Neuronal stem cell (in vitro differentiated cells): Measurements from ENCODE around the gene CCDC157.
A peak's percentile ranks its signal among the peaks of the same experiment; 100 is the strongest.

Source experiments
- DNase-seq: peaks from one replicate; pipeline ENCODE4 v3.0.0-alpha.2; 2013; ENCODE audit warnings: low spot score
- H2AFZ ChIP-seq: one replicate; pipeline ENCODE4 v1.6.1; 2013; ENCODE audit warnings: mild to moderate bottlenecking, low read length, inconsistent platforms
- H2AK5ac ChIP-seq: 2 replicates; pipeline ENCODE4 v1.6.1; 2013; ENCODE audit warnings: low read depth, mild to moderate bottlenecking, inconsistent platforms, low read length, moderate library complexity, mixed read lengths
- H2BK120ac ChIP-seq: 2 replicates; pipeline ENCODE4 v1.6.1; 2013; ENCODE audit warnings: low read depth, mild to moderate bottlenecking, inconsistent platforms, low read length, moderate library complexity, mixed read lengths
- H2BK12ac ChIP-seq: one replicate; pipeline ENCODE4 v1.6.1; 2013; ENCODE audit warnings: low read length, inconsistent platforms
- H2BK15ac ChIP-seq: 2 replicates; pipeline ENCODE4 v1.6.1; 2013; ENCODE audit warnings: mild to moderate bottlenecking, low read length, inconsistent platforms, mixed read lengths
- H2BK5ac ChIP-seq: one replicate; pipeline ENCODE4 v1.6.1; 2013; ENCODE audit warnings: inconsistent platforms, mild to moderate bottlenecking, low read length, moderate library complexity
- H3K14ac ChIP-seq: one replicate; pipeline ENCODE4 v1.6.1; 2013; ENCODE audit warnings: low read length, inconsistent platforms
- H3K18ac ChIP-seq: 2 replicates; pipeline ENCODE4 v1.6.1; 2013; ENCODE audit warnings: low read length, inconsistent platforms
- H3K23ac ChIP-seq: 2 replicates; pipeline ENCODE4 v1.6.1; 2013; ENCODE audit warnings: low read depth, mild to moderate bottlenecking, mixed read lengths, low read length, inconsistent platforms; ENCODE audit not compliant: poor library complexity
- H3K27ac ChIP-seq: replicated peaks from 3 replicates; pipeline ENCODE4 v1.5.1; 2013; ENCODE audit warnings: low read length, inconsistent platforms
- H3K27me3 ChIP-seq, 3 experiments: 2 replicates each; pipeline ENCODE4 v1.6.1; 2013; ENCODE audit warnings: low read length in 3 of 3, mild to moderate bottlenecking in 2 of 3, inconsistent platforms in 1 of 3, low read depth in 1 of 3, mixed read lengths in 1 of 3, moderate library complexity in 1 of 3; ENCODE audit not compliant: control insufficient read depth in 3 of 3, insufficient read depth in 3 of 3
- H3K36me3 ChIP-seq, 2 donors: replicated peaks in 1 of 2; 2 replicates each; pipeline ENCODE4 v1.6.1; 2013; ENCODE audit warnings: low read length in 2 of 2; ENCODE audit not compliant: control insufficient read depth in 2 of 2, insufficient read depth in 2 of 2
- H3K4ac ChIP-seq: 2 replicates; pipeline ENCODE4 v1.6.1; 2013; ENCODE audit warnings: inconsistent platforms, mild to moderate bottlenecking, low read length, moderate library complexity
- H3K4me1 ChIP-seq, 2 donors: 1 replicate in 1 of 2; 2 replicates in 1 of 2; pipeline ENCODE4 v1.6.1; 2013; ENCODE audit warnings: low read length in 2 of 2, low read depth in 1 of 2; ENCODE audit not compliant: control insufficient read depth in 2 of 2, insufficient read depth in 1 of 2
- H3K4me2 ChIP-seq: one replicate; pipeline ENCODE4 v1.6.1; 2013; ENCODE audit warnings: mild to moderate bottlenecking, low read length, inconsistent platforms; ENCODE audit not compliant: insufficient read depth, poor library complexity, severe bottlenecking
- H3K4me3 ChIP-seq, 2 donors: 2 replicates each; pipeline ENCODE4 v1.5.1; 2013; ENCODE audit warnings: low read length in 2 of 2, mild to moderate bottlenecking in 2 of 2, inconsistent platforms in 1 of 2, moderate library complexity in 1 of 2
- H3K79me1 ChIP-seq: one replicate; pipeline ENCODE4 v1.6.1; 2013; ENCODE audit warnings: low read depth, mild to moderate bottlenecking, inconsistent platforms, low read length, moderate library complexity
- H3K9ac ChIP-seq: one replicate; pipeline ENCODE4 v1.6.1; 2013; ENCODE audit warnings: mild to moderate bottlenecking, low read depth, low read length, inconsistent platforms; ENCODE audit not compliant: poor library complexity
- H3K9me3 ChIP-seq, 2 donors: replicated peaks in 1 of 2; 2 replicates each; pipeline versions ENCODE3 to v1.6.1; 2013; ENCODE audit warnings: low read length in 2 of 2, mild to moderate bottlenecking in 2 of 2, inconsistent platforms in 1 of 2, low read depth in 1 of 2, mixed read lengths in 1 of 2, moderate library complexity in 1 of 2; ENCODE audit not compliant: control insufficient read depth in 2 of 2, insufficient read depth in 1 of 2
- H4K8ac ChIP-seq: one replicate; pipeline ENCODE4 v1.6.1; 2013; ENCODE audit warnings: low read depth, mild to moderate bottlenecking, inconsistent platforms, low read length, moderate library complexity
- H4K91ac ChIP-seq: one replicate; pipeline ENCODE4 v1.6.1; 2013; ENCODE audit warnings: low read length, low read depth, mild to moderate bottlenecking, inconsistent platforms; ENCODE audit not compliant: poor library complexity
- WGBS, 2 donors: extraction: QIAGEN DNeasy Blood & Tissue Kit; methylation state at CpG; one replicate each; pipeline ENCODE4 v1.1.7; 2013; ENCODE audit warnings: missing lambda C conversion rate in 2 of 2, mixed read lengths in 1 of 2; ENCODE audit not compliant: insufficient read length in 2 of 2, insufficient replicate concordance in 1 of 2; ENCODE audit errors: extremely low coverage in 2 of 2; 5-methylcytosine and 5-hydroxymethylcytosine counted together

CCDC157 gene

GRCh38 chr22:30326706-30327362, 30.0 kb upstream of the CCDC157 start, which contains the start of gene TBC1D10A:
Gene TBC1D10A (minus strand): TSS chr22:30326941. CDS start chr22:30326881, 60 bp downstream.
- H3K4ac ChIP-seq, result no peak within 1 kb of the TSS

GRCh38 chr22:30327864-30328345, 28.9 kb upstream of the CCDC157 start:
- no peaks in the 10 kb centered on the region for H3K79me1 ChIP-seq
- no peak overlapping the region for H4K91ac ChIP-seq
- H3K27me3 ChIP-seq, result no peaks in the 10 kb centered on the region
- no peak overlapping the region for H2BK120ac ChIP-seq
- H2AFZ ChIP-seq, result no peak overlapping the region
- H3K9me3 ChIP-seq, result no peaks in the 10 kb centered on the region
- no peak overlapping the region for H3K27ac ChIP-seq
- WGBS, 2 donors, result no CpG with 5 or more reads among the region's 5 CpGs
- peaks cover 9 to 14% of the 10 kb centered on the region in 2 donors for H3K4me1 ChIP-seq
- no peak overlapping the region for H3K4me3 ChIP-seq
- H3K4me2 ChIP-seq, result no peak overlapping the region
- no peak overlapping the region for H2BK5ac ChIP-seq
- no peak overlapping the region for H2BK15ac ChIP-seq
- H2AK5ac ChIP-seq, result no peak overlapping the region
- H3K9ac ChIP-seq, result no peak overlapping the region
- no peak overlapping the region for H3K23ac ChIP-seq
- H3K14ac ChIP-seq, result no peak overlapping the region
- no peak overlapping the region for H4K8ac ChIP-seq
- H3K4ac ChIP-seq, result no peak overlapping the region
- peaks cover 4 to 32% of the 10 kb centered on the region in 2 donors for H3K36me3 ChIP-seq
- DNase-seq, result no peak
- H3K18ac ChIP-seq, result no peak overlapping the region
- H2BK12ac ChIP-seq, result no peak overlapping the region

More at GRCh38 chr22:30326706-30327362, 30.0 kb upstream of the CCDC157 start, which contains the start of gene TBC1D10A:
- Histone ChIP-seq H3K23ac (peak within 1 kb of the TSS; percentile 70), H3K18ac (peak within 1 kb of the TSS; percentile 91), H3K27ac (no peak within 1 kb of the TSS), H3K79me1 (no peaks in the 10 kb centered on the region), H4K8ac (no peak within 1 kb of the TSS), H3K27me3 (no peaks in the 10 kb centered on the region), H3K4me1 (peaks cover 9 to 14% of the 10 kb centered on the region in 2 donors), H3K14ac (no peak within 1 kb of the TSS), H2BK120ac (no peak within 1 kb of the TSS), H2AFZ (peak within 1 kb of the TSS; percentile 100), H2AK5ac (no peak within 1 kb of the TSS), H3K9ac (peak within 1 kb of the TSS; percentile 89), H4K91ac (no peak within 1 kb of the TSS), H3K36me3 (peaks cover 4 to 22% of the 10 kb centered on the region in 2 donors), H2BK12ac (no peak within 1 kb of the TSS), H3K9me3 (no peaks in the 10 kb centered on the region), H3K4me3 (peak within 1 kb of the TSS; percentile 91 to 97), H3K4me2 (peak within 1 kb of the TSS; percentile 77), H2BK5ac (peak within 1 kb of the TSS; percentile 72), H2BK15ac (no peak within 1 kb of the TSS)
- DNase-seq, result peak; percentile 89
- no CpG with 5 or more reads among the region's 69 CpGs for WGBS, 2 donors

- no peak overlapping the region for H3K4me3 ChIP-seq
- no peak overlapping the region for H3K14ac ChIP-seq
- no peak overlapping the region for H2BK5ac ChIP-seq
- H3K9me3 ChIP-seq, result no peaks in the 10 kb centered on the region
- no peak overlapping the region for H3K18ac ChIP-seq
- H4K91ac ChIP-seq, result no peak overlapping the region
- H2BK120ac ChIP-seq, result no peak overlapping the region
- peaks cover 9 to 14% of the 10 kb centered on the region in 2 donors for H3K4me1 ChIP-seq
- no peak overlapping the region for H3K23ac ChIP-seq
- no peak overlapping the region for H3K4me2 ChIP-seq
- H3K27me3 ChIP-seq, result no peaks in the 10 kb centered on the region
- H2AK5ac ChIP-seq, result no peak overlapping the region
- H2BK12ac ChIP-seq, result no peak overlapping the region
- no peak overlapping the region for H2BK15ac ChIP-seq
- no peak overlapping the region for H2AFZ ChIP-seq
- H3K79me1 ChIP-seq, result no peaks in the 10 kb centered on the region
- WGBS, 2 donors, result no CpG with 5 or more reads among the region's 3 CpGs
- H4K8ac ChIP-seq, result no peak overlapping the region
- H3K4ac ChIP-seq, result no peak overlapping the region
- peaks cover 6 to 39% of the 10 kb centered on the region in 2 donors for H3K36me3 ChIP-seq
- no peak overlapping the region for H3K27ac ChIP-seq
- DNase-seq, result no peak
- no peak overlapping the region for H3K9ac ChIP-seq
Observed at GRCh38 chr22:30328466-30329049, 28.2 kb upstream of the CCDC157 start.

- H4K8ac ChIP-seq, result no peak overlapping the region
- no peaks in the 10 kb centered on the region for H3K27me3 ChIP-seq
- no peaks in the 10 kb centered on the region for H3K4me1 ChIP-seq
- H3K4me3 ChIP-seq, result no peak overlapping the region
- no peak overlapping the region for H2AFZ ChIP-seq
- no CpG with 5 or more reads among the region's 5 CpGs for WGBS, 2 donors
- no peak for DNase-seq
- no peak overlapping the region for H3K4me2 ChIP-seq
- H3K9ac ChIP-seq, result no peak overlapping the region
- peaks cover 39 to 79% of the 10 kb centered on the region in 2 donors for H3K36me3 ChIP-seq
- H3K18ac ChIP-seq, result no peak overlapping the region
- no peak overlapping the region for H3K27ac ChIP-seq
- no peak overlapping the region for H3K23ac ChIP-seq
- H2BK12ac ChIP-seq, result no peak overlapping the region
- no peak overlapping the region for H3K14ac ChIP-seq
- H3K9me3 ChIP-seq, result no peaks in the 10 kb centered on the region
- H4K91ac ChIP-seq, result no peak overlapping the region
- no peak overlapping the region for H3K4ac ChIP-seq
- H3K79me1 ChIP-seq, result no peaks in the 10 kb centered on the region
- H2AK5ac ChIP-seq, result no peak overlapping the region
- no peak overlapping the region for H2BK15ac ChIP-seq
- H2BK120ac ChIP-seq, result no peak overlapping the region
- no peak overlapping the region for H2BK5ac ChIP-seq
Observed at GRCh38 chr22:30332551-30332950, 24.3 kb upstream of the CCDC157 start.
